Germinal center (tissue), 1 donor: ENCODE measurements around the gene ZBTB7C.
"Not testable (repeated sequence)": the region's sequence is repeated elsewhere in the genome, so short reads cannot be mapped to it uniquely, and the experiment has no call there.

Source experiments
- DNase-seq: peaks from one replicate; pipeline ENCODE4 v3.0.0; 2012; ENCODE audit warnings: mixed read lengths, low spot score

Gene ZBTB7C

GRCh38 chr18:48408727-48409590, at the start of gene ZBTB7C:
Gene ZBTB7C, minus strand, starts transcription at chr18:48409383.
- DNase-seq, result peak; percentile 20

GRCh38 chr18:48456838-48457237, 47.7 kb upstream of the ZBTB7C start:
- DNase-seq, result no peak

GRCh38 chr18:48455555-48456478, 46.6 kb upstream of the ZBTB7C start:
- DNase-seq, result no peak

GRCh38 chr18:48454261-48454757, 45.1 kb upstream of the ZBTB7C start:
- DNase-seq, result no peak

- no peak for DNase-seq
Measured at GRCh38 chr18:48453330-48454066, 44.3 kb upstream of the ZBTB7C start.

GRCh38 chr18:48452861-48453323, 43.7 kb upstream of the ZBTB7C start:
- no peak for DNase-seq

GRCh38 chr18:48450685-48451084, 41.5 kb upstream of the ZBTB7C start:
- no peak for DNase-seq

- DNase-seq, result peak; percentile 55
Measured at GRCh38 chr18:48446582-48447225, 37.5 kb upstream of the ZBTB7C start.

- peak; percentile 46 for DNase-seq
Measured at GRCh38 chr18:48445540-48445939, 36.4 kb upstream of the ZBTB7C start.

GRCh38 chr18:48442761-48443160, 33.6 kb upstream of the ZBTB7C start:
- DNase-seq, result no peak

- no peak for DNase-seq
Measured at GRCh38 chr18:48441405-48441881, 32.3 kb upstream of the ZBTB7C start.

GRCh38 chr18:48440924-48441323, 31.7 kb upstream of the ZBTB7C start:
- DNase-seq, result no peak

- DNase-seq, result no peak
Measured at GRCh38 chr18:48436907-48437306, 27.7 kb upstream of the ZBTB7C start.

- DNase-seq, result not testable (repeated sequence)
Measured at GRCh38 chr18:48434382-48434781, 25.2 kb upstream of the ZBTB7C start.

GRCh38 chr18:48433541-48433940, 24.4 kb upstream of the ZBTB7C start:
- no peak for DNase-seq

- DNase-seq, result no peak
Measured at GRCh38 chr18:48430150-48430549, 21.0 kb upstream of the ZBTB7C start.

- no peak for DNase-seq
Measured at GRCh38 chr18:48428475-48429177, 19.4 kb upstream of the ZBTB7C start.

- DNase-seq, result no peak
Measured at GRCh38 chr18:48422947-48423378, 13.8 kb upstream of the ZBTB7C start.

- no peak for DNase-seq
Measured at GRCh38 chr18:48419277-48420022, 10.3 kb upstream of the ZBTB7C start.
